ENCODE results near the gene FZR1.

GRCh38 chr19:3466635-3467034 lies 39.5 kb upstream of the FZR1 start:
- TF ChIP-seq CTCF (IDR thresholded peaks at IDR 0.05) (no peak), EP300 (IDR thresholded peaks at IDR 0.05) (no peak), POLR2A (IDR thresholded peaks at IDR 0.05) (no peak)
